DOHH2 (cell line): ENCODE data around the gene ZNF19.
A peak's percentile ranks its signal among the peaks of the same experiment; 100 is the strongest.

Source experiments
- H3F3A ChIP-seq: fragments of 200-600 bp; sonication (generic), shearing (Covaris generic); 2 replicates; pipeline ENCODE4 v1.6.0; 2016; ENCODE audit warnings: antibody characterized with exemption, mild to moderate bottlenecking; ENCODE audit not compliant: control insufficient read depth, insufficient read depth
- H3K27ac ChIP-seq: fragments of 200-600 bp; sonication (generic); 2 replicates; pipeline ENCODE4 v1.5.1; 2014; ENCODE audit warnings: low read depth, mild to moderate bottlenecking, low read length, moderate library complexity
- H3K27me3 ChIP-seq: fragments of 200-600 bp; sonication (generic); 2 replicates; pipeline ENCODE4 v1.6.1; 2014; ENCODE audit warnings: mild to moderate bottlenecking, low read length, mixed read lengths; ENCODE audit not compliant: control insufficient read depth
- H3K36me3 ChIP-seq: fragments of 200-600 bp; sonication (generic); 2 replicates; pipeline ENCODE4 v1.6.1; 2014; ENCODE audit warnings: mild to moderate bottlenecking, low read length, moderate library complexity, mixed read lengths; ENCODE audit not compliant: control insufficient read depth
- H3K4me1 ChIP-seq: fragments of 200-600 bp; sonication (generic); 2 replicates; pipeline ENCODE4 v1.6.1; 2014; ENCODE audit warnings: mild to moderate bottlenecking, low read length, mixed read lengths; ENCODE audit not compliant: control insufficient read depth
- H3K4me2 ChIP-seq: fragments of 200-600 bp; sonication (generic); 2 replicates; pipeline ENCODE4 v1.6.0; 2014; ENCODE audit warnings: mild to moderate bottlenecking, low read length, moderate library complexity
- H3K4me3 ChIP-seq: fragments of 200-600 bp; sonication (generic); 2 replicates; pipeline ENCODE4 v1.5.1; 2014; ENCODE audit warnings: mild to moderate bottlenecking, low read length, mixed read lengths
- H3K79me2 ChIP-seq: fragments of 200-600 bp; sonication (generic); 2 replicates; pipeline ENCODE4 v1.6.1; 2014; ENCODE audit warnings: mild to moderate bottlenecking, low read length, mixed read lengths; ENCODE audit not compliant: control insufficient read depth
- H3K9me2 ChIP-seq: fragments of 200-600 bp; sonication (generic); replicated peaks from 2 replicates; pipeline ENCODE4 v1.6.1; 2014; ENCODE audit warnings: mild to moderate bottlenecking, low read length, mixed read lengths; ENCODE audit not compliant: control insufficient read depth
- H3K9me3 ChIP-seq: fragments of 200-600 bp; sonication (generic); 2 replicates; pipeline ENCODE4 v1.6.1; 2014; ENCODE audit warnings: antibody characterized with exemption, low read length, mixed read lengths; ENCODE audit not compliant: control insufficient read depth, insufficient read depth
- H4K20me1 ChIP-seq: fragments of 200-600 bp; sonication (generic); 2 replicates; pipeline ENCODE4 v1.6.0; 2014; ENCODE audit warnings: low read depth, mild to moderate bottlenecking, antibody characterized with exemption, low read length, moderate library complexity; ENCODE audit not compliant: control insufficient read depth, insufficient read depth
- EZH2phosphoT487 ChIP-seq: fragments of 200-600 bp; sonication (generic); IDR thresholded peaks from 2 replicates; pipeline ENCODE4 v1.6.1; 2017; ENCODE audit warnings: borderline replicate concordance, mild to moderate bottlenecking, antibody characterized with exemption, low read length, moderate library complexity, mixed read lengths
- TF ChIP-seq, protein P1 (sequence below): fragments of 200-600 bp; sonication (generic); IDR thresholded peaks from one replicate; pipeline ENCODE4 v1.5.1; 2014; ENCODE audit warnings: antibody characterized with exemption, mild to moderate bottlenecking, low read depth, low read length; ENCODE audit not compliant: poor library complexity, severe bottlenecking

Gene ZNF19

DNA sequence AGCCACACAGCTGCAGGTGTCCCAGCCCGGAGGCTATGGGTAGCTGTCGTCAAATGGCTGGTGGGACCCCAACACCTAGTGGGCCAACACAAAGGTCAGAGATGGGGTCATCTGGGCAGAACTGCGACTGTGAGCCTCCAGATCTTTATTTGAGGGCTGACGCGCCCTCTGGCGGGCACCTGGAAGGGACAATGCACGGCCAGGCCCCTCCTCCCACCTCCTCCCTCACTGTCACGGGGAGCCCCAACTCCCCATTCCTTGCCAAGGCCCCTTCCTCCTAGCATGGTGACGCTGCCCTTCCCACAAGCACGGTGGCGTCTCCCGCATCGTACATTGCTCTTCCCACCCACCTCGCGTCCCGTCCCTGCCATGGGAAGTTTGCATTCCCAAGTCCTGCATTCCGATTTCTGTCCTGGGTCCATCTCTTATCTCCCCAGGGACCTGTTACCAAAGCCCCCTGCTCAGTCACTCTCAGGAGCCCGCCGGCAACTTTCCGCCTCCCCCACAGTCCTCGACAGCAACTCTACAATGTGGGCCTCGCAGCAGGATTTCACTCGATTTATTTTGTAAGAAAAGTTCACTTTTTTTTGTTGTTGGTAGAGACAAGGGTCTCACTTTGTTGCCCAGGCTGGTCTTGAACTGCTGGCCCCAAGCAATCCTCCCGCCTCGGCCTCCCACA is 48.3 kb downstream of the ZNF19 start:
- Histone ChIP-seq H4K20me1 (no peaks in the 10 kb centered on the region), H3K27me3 (no peaks in the 10 kb centered on the region), H3K4me1 (no peaks in the 10 kb centered on the region), H3K9me3 (no peaks in the 10 kb centered on the region), H3K9me2 (no peaks in the 10 kb centered on the region), H3F3A (no peaks in the 10 kb centered on the region), H3K79me2 (no peaks in the 10 kb centered on the region), H3K36me3 (no peaks in the 10 kb centered on the region), H3K4me2 (no peak overlapping the region), H3K27ac (no peak overlapping the region), H3K4me3 (no peak overlapping the region)
- TF ChIP-seq, protein P1, sequence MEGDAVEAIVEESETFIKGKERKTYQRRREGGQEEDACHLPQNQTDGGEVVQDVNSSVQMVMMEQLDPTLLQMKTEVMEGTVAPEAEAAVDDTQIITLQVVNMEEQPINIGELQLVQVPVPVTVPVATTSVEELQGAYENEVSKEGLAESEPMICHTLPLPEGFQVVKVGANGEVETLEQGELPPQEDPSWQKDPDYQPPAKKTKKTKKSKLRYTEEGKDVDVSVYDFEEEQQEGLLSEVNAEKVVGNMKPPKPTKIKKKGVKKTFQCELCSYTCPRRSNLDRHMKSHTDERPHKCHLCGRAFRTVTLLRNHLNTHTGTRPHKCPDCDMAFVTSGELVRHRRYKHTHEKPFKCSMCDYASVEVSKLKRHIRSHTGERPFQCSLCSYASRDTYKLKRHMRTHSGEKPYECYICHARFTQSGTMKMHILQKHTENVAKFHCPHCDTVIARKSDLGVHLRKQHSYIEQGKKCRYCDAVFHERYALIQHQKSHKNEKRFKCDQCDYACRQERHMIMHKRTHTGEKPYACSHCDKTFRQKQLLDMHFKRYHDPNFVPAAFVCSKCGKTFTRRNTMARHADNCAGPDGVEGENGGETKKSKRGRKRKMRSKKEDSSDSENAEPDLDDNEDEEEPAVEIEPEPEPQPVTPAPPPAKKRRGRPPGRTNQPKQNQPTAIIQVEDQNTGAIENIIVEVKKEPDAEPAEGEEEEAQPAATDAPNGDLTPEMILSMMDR, result peak; percentile 79
- no peak for TF ChIP-seq EZH2phosphoT487

DNA sequence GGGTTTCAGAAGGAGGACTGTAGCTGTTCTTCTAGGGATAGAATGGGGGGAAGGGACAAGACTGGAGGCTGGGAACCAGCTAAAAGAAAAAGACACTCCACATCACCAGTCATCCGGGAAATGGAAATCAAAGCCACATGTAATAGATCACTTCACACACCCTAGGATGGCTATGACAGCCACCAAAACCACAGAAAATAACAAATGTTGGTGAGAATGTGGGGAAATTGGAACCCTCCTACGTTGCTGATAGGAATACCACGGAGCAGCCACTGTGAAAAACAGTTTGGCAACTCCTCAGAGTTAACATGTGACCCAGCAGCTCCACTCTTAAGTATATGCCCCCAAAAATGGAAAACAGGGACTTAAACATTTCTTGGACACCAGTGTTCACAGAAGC is 49.6 kb downstream of the ZNF19 start:
- TF ChIP-seq EZH2phosphoT487, result no peak
- TF ChIP-seq, protein P1, result no peak
- Histone ChIP-seq H3F3A (no peaks in the 10 kb centered on the region), H3K27me3 (no peaks in the 10 kb centered on the region), H4K20me1 (no peaks in the 10 kb centered on the region), H3K79me2 (no peaks in the 10 kb centered on the region), H3K4me1 (no peaks in the 10 kb centered on the region), H3K4me2 (no peak overlapping the region), H3K9me2 (no peaks in the 10 kb centered on the region), H3K36me3 (no peaks in the 10 kb centered on the region), H3K27ac (no peak overlapping the region), H3K4me3 (no peak overlapping the region), H3K9me3 (no peaks in the 10 kb centered on the region)

DNA sequence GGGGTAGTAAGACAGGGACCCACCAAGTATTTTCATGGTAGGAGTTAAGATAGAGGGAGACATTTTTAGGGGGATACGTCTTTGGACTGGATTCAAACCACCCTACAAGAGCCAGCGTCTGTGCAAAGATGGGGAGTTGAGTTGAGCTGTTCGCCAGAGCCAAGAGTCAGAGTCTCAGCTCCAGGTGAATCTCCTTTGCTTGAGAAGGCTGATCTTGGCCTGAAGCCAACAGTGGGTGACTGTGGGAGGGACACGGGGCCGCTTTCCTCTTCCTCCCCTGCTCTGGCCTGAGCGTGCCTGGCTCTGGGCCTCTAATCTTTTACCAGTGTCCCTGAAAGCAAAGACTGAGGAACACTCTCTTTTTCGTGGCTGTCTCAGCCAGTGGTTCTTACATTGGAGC is 52.7 kb downstream of the ZNF19 start:
- Histone ChIP-seq H3K27me3 (no peaks in the 10 kb centered on the region), H3K4me3 (no peak overlapping the region), H3K9me2 (no peaks in the 10 kb centered on the region), H3K4me1 (no peaks in the 10 kb centered on the region), H3K27ac (no peak overlapping the region), H3K4me2 (no peak overlapping the region), H3K9me3 (no peaks in the 10 kb centered on the region), H3K36me3 (no peaks in the 10 kb centered on the region), H4K20me1 (no peaks in the 10 kb centered on the region), H3F3A (no peaks in the 10 kb centered on the region), H3K79me2 (no peaks in the 10 kb centered on the region)
- no peak for TF ChIP-seq EZH2phosphoT487
- TF ChIP-seq, protein P1, result no peak
